ENCODE data around the gene FHL3.
"Not testable (repeated sequence)": the region's sequence is repeated elsewhere in the genome, so short reads cannot be mapped to it uniquely, and the experiment has no call there.

Gene FHL3

DNA sequence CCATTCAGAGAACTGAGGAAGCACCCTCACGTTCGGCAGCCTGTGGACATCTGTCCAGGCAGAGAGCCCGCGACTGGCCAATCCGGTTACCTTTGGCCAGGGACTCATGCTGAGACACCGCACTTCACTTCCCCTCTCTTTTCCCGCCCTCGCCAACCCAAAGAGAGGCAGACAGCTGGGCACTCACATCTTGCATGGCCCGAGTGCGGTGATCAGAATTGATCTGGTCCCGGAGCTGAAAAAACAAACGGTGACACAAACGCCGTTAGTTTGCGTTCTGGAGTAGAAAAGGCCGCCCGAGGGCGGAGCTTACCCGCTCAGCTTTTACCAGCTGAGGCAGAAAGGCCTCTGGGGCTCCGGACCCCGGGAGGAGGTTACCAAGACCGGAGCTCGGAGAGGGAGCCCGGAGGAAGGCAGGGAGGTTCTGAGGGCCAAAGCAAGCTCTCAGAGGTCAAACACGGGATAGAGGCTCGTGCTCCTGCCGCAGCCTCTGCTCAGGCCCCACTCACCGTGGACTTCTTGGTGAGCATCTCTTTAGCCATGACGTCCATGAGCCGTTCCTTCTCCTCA, 15.9 kb downstream of the FHL3 start:
- no peak for DNase-seq (ENCODE audit: low read depth in 2 of 2)

DNA sequence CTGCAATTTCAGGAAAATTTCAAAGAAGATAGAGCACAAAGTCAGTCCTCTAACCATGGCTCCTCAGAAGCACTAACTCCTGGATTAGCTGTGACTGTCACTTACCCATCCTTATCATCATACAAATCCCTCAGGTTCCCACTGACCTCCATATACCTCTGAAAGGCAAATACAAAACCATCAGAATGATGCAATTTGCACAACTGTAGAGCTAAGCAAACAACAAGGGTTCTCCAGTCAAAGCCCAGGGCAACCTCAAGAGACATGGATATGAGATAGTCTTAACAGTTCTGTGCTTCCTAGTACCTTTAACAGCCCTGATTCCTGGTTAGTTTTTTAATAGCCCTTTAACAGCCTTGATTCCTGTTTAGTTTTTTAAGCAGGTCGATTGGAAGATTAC, 17.6 kb downstream of the FHL3 start:
- DNase-seq (ENCODE audit: low read depth in 2 of 2) = no peak

DNA sequence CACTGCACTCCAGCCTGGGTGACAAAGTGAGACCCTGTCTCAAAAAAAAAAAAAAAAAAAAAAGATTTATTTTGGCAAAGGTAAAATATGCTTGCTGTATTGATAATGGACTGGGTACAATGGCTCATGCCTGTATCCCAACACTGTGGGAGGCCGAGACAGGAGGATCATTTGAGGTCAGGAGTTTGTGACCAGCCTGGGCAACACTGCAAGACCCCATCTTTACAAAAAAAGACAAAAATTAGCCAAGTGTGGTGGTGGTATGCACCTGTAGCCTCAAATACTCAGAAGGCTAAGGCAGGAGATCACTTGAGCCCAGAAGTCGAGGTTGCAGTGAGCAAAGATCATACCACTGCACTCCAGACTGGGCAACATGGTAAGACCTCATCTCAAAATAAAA, 21.8 kb downstream of the FHL3 start:
- DNase-seq (ENCODE audit: low read depth in 2 of 2) = no peak

DNA sequence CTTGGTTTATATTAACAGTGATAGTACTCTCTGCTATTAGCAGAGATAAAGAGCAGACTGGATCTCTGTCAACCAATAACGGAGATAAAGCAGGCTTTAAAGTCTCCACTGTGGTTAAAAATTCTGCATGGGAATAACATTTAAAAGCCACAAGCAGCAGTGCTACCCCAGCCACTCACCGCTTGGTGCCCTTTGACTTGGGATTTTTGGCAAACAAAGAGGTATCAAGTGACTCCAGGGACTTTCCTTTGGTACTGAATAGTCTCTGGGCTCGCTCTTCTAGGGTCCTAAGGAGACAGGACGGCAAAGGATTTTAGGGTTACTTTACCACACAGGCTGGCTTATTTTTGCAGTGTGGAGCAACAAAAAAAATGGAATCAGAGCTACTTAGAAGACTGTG, 26.8 kb downstream of the FHL3 start:
- DNase-seq (ENCODE audit: low read depth in 2 of 2) = no peak

DNA sequence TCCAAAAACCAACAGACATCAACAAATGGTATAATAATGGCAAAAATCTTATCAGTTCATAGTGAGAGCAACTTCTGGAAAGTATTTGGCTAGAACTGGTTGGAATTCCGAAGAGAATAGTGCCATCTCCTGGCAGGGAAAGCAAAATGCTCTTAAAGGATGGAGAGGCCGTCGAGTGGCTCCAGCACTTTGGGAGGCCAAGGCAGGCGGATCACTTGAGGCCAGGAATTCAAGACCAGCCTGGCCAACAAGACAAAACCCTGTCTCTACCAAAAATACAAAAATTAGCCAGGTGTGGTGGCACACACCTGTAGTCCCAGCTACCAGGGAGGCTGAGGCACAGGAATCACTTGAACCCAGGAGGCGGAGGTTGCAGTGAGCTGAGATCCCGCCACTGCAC, 30.2 kb downstream of the FHL3 start:
- not testable (repeated sequence) for DNase-seq (ENCODE audit: low read depth in 2 of 2)

DNA sequence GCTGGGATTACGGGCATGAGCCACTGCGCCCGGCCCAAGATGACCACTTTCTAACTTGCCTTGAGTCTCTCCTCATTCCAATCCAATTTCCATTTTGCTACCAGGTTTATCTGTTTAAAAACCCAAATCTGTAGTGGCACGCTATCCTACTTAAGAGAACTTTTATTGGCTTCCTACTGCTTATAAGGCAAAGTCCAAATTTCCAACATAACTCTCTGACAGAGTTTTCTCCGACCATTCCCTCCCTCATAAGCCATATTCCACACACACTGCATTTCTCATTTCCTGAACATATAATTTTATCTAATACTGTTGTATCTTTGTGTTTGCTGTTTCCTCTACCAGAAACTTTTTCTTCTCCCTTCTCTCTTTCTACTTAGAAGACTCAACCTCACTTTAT, 30.7 kb downstream of the FHL3 start:
- DNase-seq (ENCODE audit: low read depth in 2 of 2) = no peak

DNA sequence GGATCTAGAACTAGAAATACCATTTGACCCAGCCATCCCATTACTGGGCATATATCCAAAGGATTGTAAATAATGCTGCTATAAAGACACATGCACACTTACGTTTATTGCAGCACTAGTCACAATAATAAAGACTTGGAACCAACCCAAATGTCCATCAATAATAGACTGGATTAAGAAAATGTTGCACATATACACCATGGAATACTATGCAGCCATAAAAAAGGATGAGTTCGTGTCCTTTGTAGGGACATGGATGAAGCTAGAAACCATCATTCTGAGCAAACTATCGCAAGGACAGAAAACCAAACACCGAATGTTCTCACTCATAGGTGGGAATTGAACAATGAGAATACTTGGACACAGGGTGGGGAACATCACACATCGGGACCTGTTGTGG, 31.6 kb downstream of the FHL3 start:
- not testable (repeated sequence) for DNase-seq (ENCODE audit: low read depth in 2 of 2)

DNA sequence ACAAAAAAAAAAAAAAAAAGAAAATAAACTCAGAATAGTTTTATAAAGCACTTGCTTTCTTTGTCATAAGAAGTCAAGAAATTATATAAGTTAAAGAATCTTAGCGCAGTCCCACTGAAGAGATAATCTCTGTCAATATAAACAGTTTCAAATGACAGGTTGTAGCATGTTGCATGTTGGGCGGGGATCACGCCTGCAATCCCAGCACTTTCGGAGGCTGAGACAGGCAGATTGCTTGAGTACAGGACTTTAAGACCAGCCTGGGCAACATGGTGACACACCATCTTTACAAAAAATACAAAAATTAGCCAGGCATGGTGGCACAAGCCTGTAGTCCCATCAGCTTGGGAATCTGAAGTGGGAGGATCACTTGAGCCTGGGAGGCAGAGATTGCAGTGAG, 40.0 kb downstream of the FHL3 start:
- no peak for DNase-seq (ENCODE audit: low read depth in 2 of 2)

DNA sequence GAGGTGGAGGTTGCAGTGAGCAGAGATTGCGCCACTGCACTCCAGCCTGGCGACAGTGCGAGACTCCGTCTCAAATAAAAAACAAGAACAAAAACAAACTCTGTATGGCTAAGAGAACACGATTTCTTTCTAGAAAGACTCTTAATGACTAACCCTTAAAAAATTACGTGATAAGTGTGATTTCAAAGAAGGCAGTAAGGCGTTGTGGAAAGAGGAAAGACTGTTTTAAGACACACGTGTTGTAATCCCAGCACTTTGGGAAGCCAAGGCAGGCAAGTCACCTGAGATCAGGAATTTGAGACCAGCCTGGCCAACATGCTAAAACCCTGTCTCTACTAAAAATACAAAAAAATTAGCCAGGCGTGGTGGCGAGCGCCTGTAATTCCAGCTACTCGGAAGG, 41.2 kb downstream of the FHL3 start:
- DNase-seq (ENCODE audit: low read depth in 2 of 2) = not testable (repeated sequence)

DNA sequence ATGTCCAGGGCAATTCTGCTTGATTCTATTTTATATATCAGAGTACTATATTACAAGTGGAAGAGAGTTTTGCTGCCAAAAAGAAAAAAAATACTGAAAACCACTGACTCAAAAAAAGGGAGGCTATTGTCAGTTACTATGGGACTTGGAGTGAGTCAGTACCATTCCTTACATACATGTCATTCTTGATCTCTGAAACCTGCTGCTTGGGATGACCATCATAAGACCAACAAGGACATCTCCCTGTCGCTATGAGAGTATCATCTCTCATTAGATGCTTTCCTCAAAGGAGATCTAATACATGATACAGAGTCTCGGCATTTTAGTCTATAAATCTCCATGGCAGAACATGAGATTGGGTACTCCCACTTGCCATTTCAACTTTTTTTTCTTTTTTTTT, 46.6 kb downstream of the FHL3 start:
- DNase-seq (ENCODE audit: low read depth in 2 of 2) = no peak

DNA sequence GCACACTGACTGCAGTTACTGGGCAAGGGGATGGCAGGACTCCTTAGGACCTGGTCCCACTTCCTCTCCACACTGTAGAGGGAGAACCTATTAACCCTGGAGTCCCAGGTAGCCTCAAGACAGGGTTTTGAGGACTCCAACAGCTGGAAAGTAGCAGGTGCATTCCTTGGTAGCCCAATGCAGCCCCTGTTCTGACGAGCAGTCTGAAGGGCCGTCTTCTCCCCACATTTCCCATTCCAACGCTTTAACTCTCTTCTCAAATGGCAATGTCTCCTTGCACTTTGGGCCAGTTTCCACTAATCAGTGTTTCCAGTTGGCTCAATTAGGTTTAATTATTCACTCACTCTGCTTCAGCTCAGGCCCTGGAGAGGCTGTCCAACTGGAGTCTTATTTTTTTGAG, 49.6 kb downstream of the FHL3 start:
- DNase-seq (ENCODE audit: low read depth in 2 of 2) = no peak

DNA sequence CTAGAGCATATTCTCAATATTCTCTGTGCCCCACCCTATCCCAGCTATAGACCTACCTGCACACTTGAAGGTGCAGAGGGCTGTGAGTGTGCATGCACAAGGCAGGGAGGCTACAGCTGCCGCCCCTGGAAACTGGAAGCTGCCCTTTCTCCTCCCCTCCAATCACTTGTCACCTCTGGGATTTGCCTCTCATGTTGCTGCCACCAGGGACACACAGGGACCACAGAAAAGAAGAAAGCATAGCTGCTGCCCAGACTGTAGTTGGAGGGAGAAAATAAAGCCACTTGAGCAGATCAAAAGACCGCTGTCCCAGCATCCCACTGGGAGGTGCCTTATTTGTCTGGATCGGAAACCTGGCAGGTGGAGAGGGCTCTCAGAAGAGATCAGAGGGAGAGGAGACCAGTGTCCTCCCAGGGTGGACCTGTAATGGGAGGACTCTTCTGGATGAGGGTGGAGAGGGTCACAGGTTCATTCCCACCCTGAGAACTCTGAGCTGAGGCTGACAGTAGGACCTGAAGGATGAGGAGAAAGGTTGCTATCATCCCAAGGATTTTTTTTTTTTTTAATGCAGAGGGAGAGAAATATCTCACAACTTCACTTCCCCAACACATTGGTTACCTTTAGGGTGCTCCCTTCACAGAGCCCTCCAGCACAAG, 50.9 kb downstream of the FHL3 start:
- no peak for DNase-seq (ENCODE audit: low read depth in 2 of 2)

DNA sequence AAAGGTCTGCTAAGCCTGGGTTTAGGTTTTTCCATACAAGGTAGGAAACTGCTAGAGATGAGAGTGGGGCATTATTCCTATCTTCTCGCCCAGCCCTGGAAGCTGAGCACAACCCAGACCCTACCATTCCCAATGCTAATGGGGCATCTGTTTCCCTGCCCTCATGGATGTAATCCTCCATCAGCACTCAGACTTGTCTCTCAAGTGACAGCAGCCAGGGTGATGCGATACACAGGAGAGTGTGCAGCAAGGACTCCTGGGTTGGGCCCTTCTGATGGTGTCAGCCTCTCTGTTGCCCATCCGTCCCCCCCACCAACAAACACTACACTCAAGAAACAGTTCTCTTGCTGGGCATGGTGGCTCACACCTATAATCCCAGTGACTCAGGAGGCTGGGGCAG, 52.6 kb downstream of the FHL3 start:
- no peak for DNase-seq (ENCODE audit: low read depth in 2 of 2)

DNA sequence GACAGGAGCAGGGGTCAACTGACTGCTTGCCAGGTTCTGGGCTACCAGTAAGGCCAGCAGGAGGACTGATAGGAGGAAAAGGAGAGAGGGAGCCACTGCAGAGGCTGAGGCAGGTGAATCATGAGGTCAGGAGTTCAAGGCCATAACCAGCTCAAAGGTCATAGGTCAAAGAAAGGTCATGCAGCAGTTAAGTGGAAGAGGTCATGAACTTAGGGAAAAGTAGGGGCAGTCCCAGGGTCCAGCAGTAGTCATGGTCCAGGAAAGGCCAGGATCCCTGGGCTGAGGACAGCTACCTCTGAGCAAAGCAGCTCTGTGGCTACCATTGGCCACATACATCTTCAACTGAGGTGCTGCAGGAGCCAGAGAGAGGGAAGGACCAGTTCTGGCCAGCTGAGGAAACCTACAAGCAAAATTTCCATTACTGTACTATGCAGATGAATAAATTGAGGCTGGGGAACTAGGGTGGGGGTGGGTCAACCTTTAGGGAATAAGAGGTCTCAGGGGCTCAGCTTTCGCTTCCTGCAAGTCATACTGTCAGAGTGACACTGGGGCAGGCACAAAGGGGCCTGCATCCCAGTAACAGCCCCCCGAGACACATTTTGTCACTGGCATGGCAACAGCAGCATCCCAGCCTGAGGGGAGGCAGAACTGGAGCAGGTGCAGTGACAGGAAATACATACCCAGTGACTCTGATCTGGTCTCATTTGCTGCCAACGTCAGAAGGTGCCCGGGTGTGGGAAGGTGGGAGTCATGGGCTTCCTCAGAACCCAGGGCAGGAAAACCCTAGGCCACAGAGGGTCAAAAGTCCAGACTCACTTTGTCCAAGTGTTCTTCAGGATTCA, 53.3 kb downstream of the FHL3 start:
- no peak for DNase-seq (ENCODE audit: low read depth in 2 of 2)

DNA sequence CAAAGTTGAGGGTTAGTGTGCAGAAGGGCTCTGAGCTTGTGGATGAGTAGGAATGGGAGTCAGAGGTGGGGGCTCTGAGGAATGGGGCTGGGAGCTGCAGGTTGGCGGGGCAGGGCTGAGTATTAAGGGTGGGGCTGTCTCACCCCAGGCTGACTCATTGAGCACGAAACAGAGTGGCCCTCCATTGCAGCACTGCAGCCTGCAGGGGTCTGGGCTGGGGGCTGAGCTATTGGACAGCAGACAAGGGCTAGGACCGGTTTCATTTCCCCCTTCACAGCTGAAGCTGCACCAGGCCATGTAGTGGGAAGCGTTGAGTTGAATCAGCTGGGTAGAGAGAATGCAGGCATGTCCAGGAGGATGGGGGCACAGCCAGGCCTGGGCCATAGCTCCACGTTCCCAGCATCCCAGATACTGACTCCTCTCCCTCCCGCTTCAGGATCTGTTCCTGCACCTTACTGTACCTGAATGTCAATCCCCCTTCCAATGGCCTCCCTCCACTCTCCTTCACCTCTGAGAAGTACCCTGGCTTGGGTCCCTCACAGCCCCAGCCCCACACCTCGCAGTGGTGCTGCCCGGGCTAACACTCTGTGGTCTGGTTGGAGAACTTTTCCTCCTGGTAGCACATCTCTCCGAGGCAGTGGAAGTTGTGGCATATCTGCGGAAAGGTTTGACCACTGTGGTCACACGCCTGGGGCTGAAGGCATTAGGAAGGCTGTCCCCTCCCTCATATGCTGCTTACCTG, 54.1 kb downstream of the FHL3 start:
- no peak for DNase-seq (ENCODE audit: low read depth in 2 of 2)

DNA sequence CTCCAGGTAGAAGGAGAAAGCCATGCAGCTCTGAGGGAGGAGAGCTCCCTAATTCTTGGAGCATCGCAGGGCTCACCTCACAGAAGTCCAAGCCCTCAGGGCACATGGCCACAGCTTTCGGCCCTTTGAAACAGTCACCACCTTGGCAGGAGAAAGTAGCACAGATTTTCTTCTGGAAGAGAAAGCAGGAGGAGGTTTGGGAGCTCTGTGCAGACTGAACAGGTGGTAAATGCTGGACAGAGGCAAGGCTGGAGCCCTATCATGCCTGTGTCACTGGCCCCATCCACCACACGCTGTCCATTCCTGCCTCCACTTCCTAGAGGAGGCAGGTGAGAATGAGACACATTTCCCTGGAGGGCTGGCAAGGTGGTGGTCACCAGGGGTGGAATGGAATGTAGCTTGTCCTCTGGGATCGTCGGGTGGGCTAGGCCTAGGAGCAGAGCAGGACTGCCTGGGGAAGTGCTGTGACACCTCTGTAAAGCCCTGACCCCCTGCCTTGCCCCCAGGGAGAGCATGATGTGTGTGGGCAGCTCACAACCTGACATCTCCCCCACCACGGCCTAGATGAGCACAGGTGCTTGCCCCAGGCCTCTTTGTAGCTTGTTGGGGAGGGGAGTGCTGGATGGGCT, 55.7 kb downstream of the FHL3 start:
- no peak for DNase-seq (ENCODE audit: low read depth in 2 of 2)

DNA sequence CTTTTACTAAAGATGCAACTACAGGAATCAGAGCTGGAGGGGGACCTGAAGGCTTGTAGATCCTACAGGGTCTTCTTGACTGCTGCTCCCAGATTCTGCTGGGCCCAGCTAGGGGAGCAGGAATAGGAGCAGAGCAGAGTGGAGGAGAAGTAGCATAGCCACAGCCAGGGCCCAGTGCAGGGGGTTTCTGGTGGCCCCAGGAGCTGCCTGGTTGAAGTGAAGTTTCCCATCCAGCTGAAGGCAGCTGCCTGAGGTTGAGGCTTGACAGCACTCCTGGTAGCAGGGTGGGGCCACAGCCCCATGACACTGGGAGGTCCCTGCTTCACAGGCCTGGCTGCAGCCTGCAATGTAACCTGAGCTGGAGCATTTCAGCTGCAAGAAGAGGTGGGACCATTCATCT, 56.5 kb downstream of the FHL3 start:
- DNase-seq (ENCODE audit: low read depth in 2 of 2) = no peak

DNA sequence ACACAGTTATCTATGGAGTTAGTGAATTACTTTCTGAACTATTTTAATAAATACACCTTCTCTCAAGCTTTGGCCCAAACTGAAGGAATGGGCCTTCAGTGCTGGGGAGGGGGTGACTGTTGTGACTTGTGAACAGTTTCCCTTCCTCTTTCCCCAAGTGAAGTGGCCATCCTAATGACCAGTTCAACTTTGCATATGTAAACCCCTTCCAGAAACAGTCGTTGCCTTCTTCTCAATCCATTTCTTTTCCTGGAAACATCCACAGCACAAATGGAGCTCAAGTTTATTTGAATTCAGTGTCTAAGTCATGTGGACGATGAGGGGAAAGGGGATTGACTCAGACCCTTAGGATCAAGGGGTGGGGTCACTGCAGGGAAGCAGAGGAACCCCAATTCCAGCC, 57.1 kb downstream of the FHL3 start:
- no peak for DNase-seq (ENCODE audit: low read depth in 2 of 2)

DNA sequence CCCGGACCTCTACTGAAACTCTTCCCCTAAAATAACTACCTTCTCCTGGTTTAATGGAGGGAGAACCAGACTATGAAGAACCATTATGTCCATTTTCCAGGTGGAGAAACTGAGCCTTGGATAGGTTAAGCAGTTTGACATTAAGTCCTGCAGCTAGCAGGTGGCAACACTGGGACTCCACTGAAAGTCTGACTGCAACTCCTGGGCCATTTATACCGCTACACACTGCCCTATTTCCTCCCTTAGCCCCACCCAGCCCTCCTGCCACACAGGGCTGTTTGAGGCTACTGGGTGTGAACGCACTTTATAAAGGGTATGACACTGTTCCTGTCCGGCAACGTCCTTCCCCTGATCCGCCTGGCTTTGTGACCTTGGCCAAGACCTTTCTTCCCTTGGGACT, 58.0 kb downstream of the FHL3 start:
- DNase-seq (ENCODE audit: low read depth in 2 of 2) = no peak
